Measurements from ENCODE around the gene MAGEB6B. TPM values are rescaled to one million over a fixed set of nuclear protein-coding genes. Genes with fewer than 3 reads are reported as not detected.
A peak's percentile ranks its signal among the peaks of the same experiment; 100 is the strongest.
"Not testable (repeated sequence)": the region's sequence is repeated elsewhere in the genome, so short reads cannot be mapped to it uniquely, and the experiment has no call there.

The MAGEB6B gene
- total RNA-seq, 1 experiment from 2014 or later = not detected

DNA sequence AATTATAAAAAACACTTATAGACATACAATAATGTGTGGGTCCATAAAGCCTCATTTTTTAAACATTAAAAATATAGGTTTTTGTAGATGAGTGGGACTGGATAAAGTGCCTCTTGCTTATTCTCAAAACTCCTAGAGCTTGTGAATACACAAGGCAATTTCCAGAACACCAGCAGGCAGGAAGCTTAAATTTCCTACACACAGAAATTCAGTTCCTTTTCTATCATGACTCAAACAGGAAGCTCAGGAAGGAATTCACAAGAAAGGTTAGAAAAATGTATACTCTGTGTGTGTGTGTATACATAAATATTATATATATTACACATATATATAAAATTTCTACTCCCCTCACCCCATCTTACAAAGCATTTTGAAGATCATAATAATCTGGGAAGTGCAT is 43.2 kb downstream of the MAGEB6B start:
- DNase-seq = no peak
- H3K9me3 Mint-ChIP-seq (ENCODE audit: low read depth, unreplicated experiment) = no peaks in the 10 kb centered on the region
- BruUV-seq (replicated peaks) = no TSS peak
- no peaks in the 10 kb centered on the region for H3K36me3 Mint-ChIP-seq (ENCODE audit: insufficient read depth, unreplicated experiment)
- no peak overlapping the region for H3K4me3 Mint-ChIP-seq (ENCODE audit: low read depth, unreplicated experiment)
- CTCF ChIA-PET = no interaction called here
- TF ChIP-seq CTCF (IDR thresholded peaks at IDR 0.05; ENCODE audit: unreplicated experiment) = no peak
- H3K27me3 Mint-ChIP-seq (ENCODE audit: unreplicated experiment) = no peaks in the 10 kb centered on the region
- intact Hi-C loops (cut with micrococcal nuclease; ENCODE audit: unreplicated experiment) = no loop called here
- H3K4me1 Mint-ChIP-seq (ENCODE audit: low read depth, unreplicated experiment) = no peaks in the 10 kb centered on the region
- H3K27ac Mint-ChIP-seq (ENCODE audit: unreplicated experiment) = no peak overlapping the region

GRCh38 chrX:26204717-26205116 is 44.3 kb downstream of the MAGEB6B start:
- H3K36me3 Mint-ChIP-seq (ENCODE audit: insufficient read depth, unreplicated experiment); CTCF ChIA-PET; intact Hi-C loops (cut with micrococcal nuclease; ENCODE audit: unreplicated experiment); H3K4me3 Mint-ChIP-seq (ENCODE audit: low read depth, unreplicated experiment); H3K27ac Mint-ChIP-seq (ENCODE audit: unreplicated experiment); H3K4me1 Mint-ChIP-seq (ENCODE audit: low read depth, unreplicated experiment); DNase-seq; BruUV-seq (replicated peaks); H3K27me3 Mint-ChIP-seq (ENCODE audit: unreplicated experiment); H3K9me3 Mint-ChIP-seq (ENCODE audit: low read depth, unreplicated experiment): not testable (repeated sequence)

GRCh38 chrX:26208012-26208411 is 47.6 kb downstream of the MAGEB6B start:
- Mint-ChIP-seq H3K9me3 (ENCODE audit: low read depth, unreplicated experiment) (peaks cover under 1% of the 10 kb centered on the region), H3K27ac (ENCODE audit: unreplicated experiment) (peak overlapping the region; percentile 43), H3K36me3 (ENCODE audit: insufficient read depth, unreplicated experiment) (no peaks in the 10 kb centered on the region), H3K4me3 (ENCODE audit: low read depth, unreplicated experiment) (no peak overlapping the region), H3K27me3 (ENCODE audit: unreplicated experiment) (no peaks in the 10 kb centered on the region), H3K4me1 (ENCODE audit: low read depth, unreplicated experiment) (no peaks in the 10 kb centered on the region)
- no TSS peak for BruUV-seq (replicated peaks)
- TF ChIP-seq CTCF (IDR thresholded peaks at IDR 0.05; ENCODE audit: unreplicated experiment) = no peak
- intact Hi-C loops (cut with micrococcal nuclease; ENCODE audit: unreplicated experiment) = no loop called here
- CTCF ChIA-PET = no interaction called here
- no peak for DNase-seq

Other genes starting within 250 kb of the MAGEB6B start
- gene MAGEB18, start 22.3 kb upstream of the MAGEB6B start, total RNA-seq (2022) = not detected in 2 replicates
- not detected in 2 replicates for gene MAGEB6, start 31.8 kb downstream of the MAGEB6B start, total RNA-seq (2022)
- gene MAGEB5, start 55.6 kb downstream of the MAGEB6B start, total RNA-seq (2022) = not detected in 2 replicates

Data from Calu3 (cell line).